Activated CD4-positive, alpha-beta T cell treated with anti-CD3 and anti-CD28 coated beads, Interleukin-2, amount 10 ng/mL, durations not matched to agents 24 days and 14 days (primary cell): ENCODE data around the gene SPAG17. TPM values are rescaled to one million over a fixed set of nuclear protein-coding genes. Genes with fewer than 3 reads are reported as not detected.
A peak's percentile ranks its signal among the peaks of the same experiment; 100 is the strongest.

ENCODE experiments used
- DNase-seq: peaks from one replicate; pipeline ENCODE4 v3.0.0; 2022
- H3K27ac Mint-ChIP-seq: one replicate; pipeline ENCODE4 v1.8.0; 2022; ENCODE audit warnings: mild to moderate bottlenecking, mixed read lengths
- H3K27me3 Mint-ChIP-seq: one replicate; pipeline ENCODE4 v1.8.0; 2022; ENCODE audit warnings: mixed read lengths
- H3K36me3 Mint-ChIP-seq: one replicate; pipeline ENCODE4 v1.8.0; 2022; ENCODE audit warnings: low read depth, mild to moderate bottlenecking, mixed read lengths
- H3K4me1 Mint-ChIP-seq: one replicate; pipeline ENCODE4 v1.8.0; 2021; ENCODE audit warnings: mixed read lengths
- H3K4me3 Mint-ChIP-seq: one replicate; pipeline ENCODE4 v1.8.0; 2022; ENCODE audit warnings: mild to moderate bottlenecking, moderate library complexity, mixed read lengths
- H3K9me3 Mint-ChIP-seq: one replicate; pipeline ENCODE4 v1.8.0; 2021; ENCODE audit warnings: mixed read lengths
- intact Hi-C: fragments of 100-400 bp; cut with micrococcal nuclease; formaldehyde crosslinking; loops from one replicate; pipeline ENCODE4 v1.15.1; 2023
- total RNA-seq: library from RNA; stranded (reverse); gene quantifications from 2 replicates; pipeline ENCODE4 v1.2.3, GENCODE V29; 2022

SPAG17 gene
- total RNA-seq, 1 donor from 2014 or later = not detected

DNA sequence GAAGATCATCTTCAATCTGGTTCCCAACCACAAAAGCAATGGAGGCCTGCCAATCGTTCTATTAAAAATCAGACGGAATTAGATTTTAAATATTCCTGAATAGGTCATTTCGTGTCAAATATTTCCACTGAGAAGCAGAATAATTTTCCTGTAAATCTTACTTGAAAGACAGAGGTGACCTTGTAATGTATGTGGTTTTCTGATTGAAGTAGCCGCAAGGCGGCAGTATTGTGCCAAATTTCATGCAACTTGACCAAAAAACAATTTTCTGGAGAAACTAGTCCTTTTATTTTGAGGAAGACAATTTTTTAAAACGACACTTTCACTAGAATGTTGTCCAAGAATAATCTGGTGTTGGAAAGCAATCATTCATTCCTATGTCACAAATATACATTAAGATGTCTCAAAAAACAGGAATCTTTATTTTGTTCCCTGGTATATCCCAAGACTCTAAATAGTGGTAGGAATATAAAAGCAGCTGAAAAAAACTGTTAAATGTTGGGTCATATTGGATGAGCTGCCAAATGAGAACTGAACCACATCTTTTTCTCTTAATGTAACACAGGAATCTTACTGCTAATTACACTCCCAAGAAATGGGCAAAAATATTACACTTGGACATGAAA lies 33.6 kb downstream of the SPAG17 start:
- Mint-ChIP-seq H3K27me3 (no peaks in the 10 kb centered on the region), H3K4me3 (no peak overlapping the region), H3K9me3 (no peaks in the 10 kb centered on the region), H3K27ac (no peak overlapping the region), H3K4me1 (no peaks in the 10 kb centered on the region), H3K36me3 (no peaks in the 10 kb centered on the region)
- peak; percentile 75 for DNase-seq
- intact Hi-C loops = no loop called here

DNA sequence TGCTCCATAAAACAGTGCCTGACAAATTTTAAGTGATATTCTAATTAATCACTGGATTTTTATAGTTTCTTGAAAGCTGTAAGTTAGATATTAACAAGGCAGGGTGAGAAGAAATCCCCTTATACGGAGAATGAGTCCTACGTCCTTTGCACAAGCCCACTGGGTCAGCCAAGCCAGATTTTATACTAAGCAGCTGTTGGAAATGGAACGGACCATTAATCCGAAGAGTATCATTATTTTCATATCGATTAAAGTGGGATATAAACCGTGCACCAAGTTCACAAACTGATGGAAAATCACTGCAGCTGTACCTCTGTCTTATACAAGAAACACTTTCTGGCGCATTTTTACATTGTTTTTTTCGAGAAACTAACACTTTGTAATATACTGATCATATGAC lies 35.2 kb downstream of the SPAG17 start:
- no peak overlapping the region for H3K4me3 Mint-ChIP-seq
- DNase-seq = no peak
- H3K27ac Mint-ChIP-seq = no peak overlapping the region
- H3K4me1 Mint-ChIP-seq = no peaks in the 10 kb centered on the region
- H3K9me3 Mint-ChIP-seq = no peaks in the 10 kb centered on the region
- intact Hi-C loops = no loop called here
- H3K27me3 Mint-ChIP-seq = no peaks in the 10 kb centered on the region
- no peaks in the 10 kb centered on the region for H3K36me3 Mint-ChIP-seq

DNA sequence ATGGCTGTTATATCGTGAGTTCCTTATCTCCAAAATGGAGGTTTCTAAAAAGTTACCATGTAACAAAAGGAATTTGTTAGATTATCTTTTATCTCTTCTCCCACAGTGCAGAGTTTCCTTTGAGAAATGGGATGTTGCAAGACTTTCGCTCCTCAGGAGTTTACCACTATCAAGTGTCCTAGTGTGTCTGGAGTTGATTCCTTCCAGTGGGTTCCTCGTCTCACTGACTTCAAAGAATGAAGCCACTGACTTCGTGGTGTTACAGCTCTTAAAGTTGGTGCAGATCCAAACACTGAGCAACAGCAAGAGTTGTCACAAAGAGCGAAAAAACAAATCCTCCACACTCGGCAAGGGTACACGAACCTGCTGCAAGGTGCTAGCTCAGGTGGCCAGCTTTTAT lies 37.0 kb downstream of the SPAG17 start:
- DNase-seq = no peak
- no peaks in the 10 kb centered on the region for H3K36me3 Mint-ChIP-seq
- intact Hi-C loops = no loop called here
- H3K4me3 Mint-ChIP-seq = no peak overlapping the region
- no peaks in the 10 kb centered on the region for H3K9me3 Mint-ChIP-seq
- no peak overlapping the region for H3K27ac Mint-ChIP-seq
- H3K4me1 Mint-ChIP-seq = no peaks in the 10 kb centered on the region
- peaks cover under 1% of the 10 kb centered on the region for H3K27me3 Mint-ChIP-seq

- intact Hi-C loops = no loop called here
These were observed 37.5 kb downstream of the SPAG17 start for GRCh38 chr1:118147522-118147921.

GRCh38 chr1:118145721-118146120 lies 39.3 kb downstream of the SPAG17 start:
- Mint-ChIP-seq H3K27me3 (peaks cover 3% of the 10 kb centered on the region), H3K4me3 (no peak overlapping the region), H3K4me1 (no peaks in the 10 kb centered on the region), H3K9me3 (no peaks in the 10 kb centered on the region), H3K36me3 (no peaks in the 10 kb centered on the region), H3K27ac (no peak overlapping the region)
- no peak for DNase-seq
- intact Hi-C loops = no loop called here

More at GRCh38 chr1:118147522-118147921, 37.5 kb downstream of the SPAG17 start:
- H3K27me3 Mint-ChIP-seq = peaks cover 3% of the 10 kb centered on the region
- no peak overlapping the region for H3K4me3 Mint-ChIP-seq
- H3K4me1 Mint-ChIP-seq = no peaks in the 10 kb centered on the region
- no peaks in the 10 kb centered on the region for H3K9me3 Mint-ChIP-seq
- H3K27ac Mint-ChIP-seq = no peak overlapping the region
- no peaks in the 10 kb centered on the region for H3K36me3 Mint-ChIP-seq
- DNase-seq = no peak

GRCh38 chr1:118144684-118145083 lies 40.3 kb downstream of the SPAG17 start:
- Mint-ChIP-seq H3K4me1 (no peaks in the 10 kb centered on the region), H3K4me3 (no peak overlapping the region), H3K27ac (no peak overlapping the region), H3K36me3 (no peaks in the 10 kb centered on the region), H3K27me3 (peaks cover 4% of the 10 kb centered on the region), H3K9me3 (no peaks in the 10 kb centered on the region)
- intact Hi-C loops = no loop called here
- no peak for DNase-seq

DNA sequence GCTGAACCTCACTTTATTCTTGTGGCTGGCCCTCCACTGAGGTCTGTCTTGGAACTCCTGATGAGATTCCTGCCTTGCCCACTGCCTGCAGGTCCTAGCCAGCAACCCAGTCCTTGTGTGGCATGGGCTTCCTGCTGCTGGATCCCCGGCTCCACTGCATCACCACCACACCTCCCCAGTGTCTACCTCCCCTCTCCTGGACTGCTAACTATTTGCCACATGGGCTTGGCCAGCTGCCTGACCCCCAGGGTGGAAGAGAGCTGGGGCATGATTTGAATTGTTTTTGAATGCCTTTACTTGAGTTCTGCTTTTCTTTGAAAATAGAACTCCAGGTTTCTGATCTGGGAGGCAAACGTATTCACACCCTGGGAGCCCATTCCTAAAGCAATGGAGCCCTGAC lies 41.2 kb downstream of the SPAG17 start:
- H3K36me3 Mint-ChIP-seq = no peaks in the 10 kb centered on the region
- no peak overlapping the region for H3K4me3 Mint-ChIP-seq
- no peaks in the 10 kb centered on the region for H3K9me3 Mint-ChIP-seq
- no peaks in the 10 kb centered on the region for H3K4me1 Mint-ChIP-seq
- intact Hi-C loops = no loop called here
- H3K27ac Mint-ChIP-seq = no peak overlapping the region
- H3K27me3 Mint-ChIP-seq = peaks cover 8% of the 10 kb centered on the region
- no peak for DNase-seq

GRCh38 chr1:118143121-118143520 lies 41.9 kb downstream of the SPAG17 start:
- peaks cover 8% of the 10 kb centered on the region for H3K27me3 Mint-ChIP-seq
- H3K4me1 Mint-ChIP-seq = no peaks in the 10 kb centered on the region
- no peaks in the 10 kb centered on the region for H3K36me3 Mint-ChIP-seq
- H3K9me3 Mint-ChIP-seq = no peaks in the 10 kb centered on the region
- no peak overlapping the region for H3K4me3 Mint-ChIP-seq
- no peak for DNase-seq
- intact Hi-C loops = no loop called here
- H3K27ac Mint-ChIP-seq = no peak overlapping the region

DNA sequence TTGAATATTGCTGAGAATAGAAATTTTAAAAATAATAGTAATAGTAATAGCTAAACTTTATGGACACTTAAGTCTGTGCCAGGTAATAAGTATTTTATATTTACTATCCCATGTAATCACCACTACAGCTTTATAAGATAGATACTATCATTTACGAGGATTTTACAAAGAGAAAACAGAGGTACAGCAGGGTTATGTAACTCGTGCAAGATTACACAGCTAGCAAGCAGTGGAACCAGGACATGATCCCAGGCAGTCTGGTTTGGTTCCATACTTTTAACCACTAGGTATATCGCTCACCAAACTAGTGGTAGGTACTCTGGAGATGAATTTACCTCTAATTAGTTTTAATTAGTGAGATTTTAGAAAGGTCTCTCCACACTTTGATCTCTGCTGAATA lies 42.5 kb downstream of the SPAG17 start:
- Mint-ChIP-seq H3K4me1 (no peaks in the 10 kb centered on the region), H3K27ac (no peak overlapping the region), H3K9me3 (no peaks in the 10 kb centered on the region), H3K4me3 (no peak overlapping the region), H3K36me3 (no peaks in the 10 kb centered on the region), H3K27me3 (peaks cover 11% of the 10 kb centered on the region)
- no peak for DNase-seq
- intact Hi-C loops = no loop called here

DNA sequence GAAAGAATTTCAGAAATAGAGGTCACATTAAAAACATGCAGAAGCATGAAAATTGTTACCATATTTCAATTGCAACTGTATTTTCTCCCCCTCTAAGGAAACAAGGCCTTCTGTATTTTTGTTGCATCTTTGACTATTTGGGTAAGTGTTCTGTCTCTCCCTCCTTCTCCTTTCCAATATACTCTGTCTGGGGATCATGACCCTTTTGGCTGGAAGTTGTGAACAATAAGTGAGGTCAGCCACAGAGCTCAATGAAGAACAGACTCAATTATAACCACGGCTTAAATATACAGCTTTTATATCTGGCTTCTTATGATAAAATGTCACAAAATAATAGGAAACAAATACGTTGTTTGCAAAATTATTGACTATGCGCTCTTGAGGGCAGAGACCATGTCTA lies 47.1 kb downstream of the SPAG17 start:
- no peaks in the 10 kb centered on the region for H3K9me3 Mint-ChIP-seq
- intact Hi-C loops = loop anchor here (5.0 kb wide), 1 partner anchor 1509 kb away; the partner anchor contains the start of gene ZNF697
- peaks cover 6% of the 10 kb centered on the region for H3K4me1 Mint-ChIP-seq
- no peak for DNase-seq
- no peaks in the 10 kb centered on the region for H3K36me3 Mint-ChIP-seq
- no peak overlapping the region for H3K4me3 Mint-ChIP-seq
- peaks cover 19% of the 10 kb centered on the region for H3K27me3 Mint-ChIP-seq
- no peak overlapping the region for H3K27ac Mint-ChIP-seq

DNA sequence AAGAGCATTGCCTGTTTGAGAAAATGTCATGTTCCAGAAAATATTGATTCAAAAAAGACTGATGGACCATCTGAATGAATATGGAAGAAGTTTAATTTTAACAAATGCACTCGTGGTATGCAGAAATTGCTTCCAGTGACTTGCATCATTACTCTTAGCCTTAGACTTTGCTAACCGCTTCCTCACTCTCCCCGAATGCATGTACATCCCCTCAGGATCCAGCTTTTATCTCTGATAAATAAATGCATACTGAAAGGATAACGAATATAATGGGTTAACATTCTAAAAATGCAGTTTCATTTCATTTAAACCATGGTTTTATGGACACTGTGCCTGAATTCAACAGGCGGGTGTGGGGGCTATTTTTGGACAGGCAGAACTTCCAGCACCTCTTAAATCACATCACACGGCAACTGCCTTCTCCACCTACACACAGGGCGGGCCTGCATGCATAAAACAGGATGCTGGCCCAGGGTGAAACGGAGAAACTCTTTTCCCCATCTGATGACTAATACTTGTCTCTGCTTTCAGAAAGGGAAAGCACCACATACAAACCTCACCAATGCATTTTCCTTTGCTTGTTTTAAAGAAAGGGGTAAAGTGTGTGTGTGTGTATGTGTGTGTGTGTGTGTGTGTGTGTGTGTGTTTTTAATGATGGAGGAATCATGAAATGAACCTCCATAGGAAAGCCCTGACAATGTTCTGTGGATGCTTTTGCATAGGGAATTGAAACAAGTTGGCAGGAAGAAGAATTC lies 48.7 kb downstream of the SPAG17 start:
- DNase-seq = peak; percentile 73
- Mint-ChIP-seq H3K9me3 (no peaks in the 10 kb centered on the region), H3K4me3 (no peak overlapping the region), H3K27me3 (peaks cover 18% of the 10 kb centered on the region), H3K27ac (no peak overlapping the region), H3K4me1 (peaks cover 6% of the 10 kb centered on the region), H3K36me3 (no peaks in the 10 kb centered on the region)
- intact Hi-C loops = loop anchor here (5.0 kb wide), 1 partner anchor 1511 kb away; the partner anchor contains the start of gene ZNF697

DNA sequence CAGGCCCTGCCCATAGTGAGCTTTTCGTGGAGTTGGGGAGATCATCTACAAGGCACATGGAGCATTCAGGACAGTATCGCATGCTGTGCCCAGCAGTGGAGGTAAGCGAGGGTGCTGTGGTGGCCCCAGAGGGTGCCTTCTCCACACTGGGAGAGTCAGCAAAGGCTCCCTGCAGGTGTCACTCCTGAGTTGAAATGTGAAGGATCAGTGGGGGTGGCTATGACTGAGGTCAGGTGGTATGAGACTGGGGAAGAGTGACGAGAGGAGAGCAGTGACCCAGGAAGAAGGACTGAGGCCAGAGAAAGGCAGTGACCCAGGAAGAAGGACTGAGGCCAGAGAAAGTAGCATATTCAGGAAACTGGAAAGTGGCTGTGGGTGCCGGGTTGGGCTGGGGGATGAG lies 53.0 kb downstream of the SPAG17 start:
- H3K27me3 Mint-ChIP-seq = peaks cover 9% of the 10 kb centered on the region
- no peaks in the 10 kb centered on the region for H3K36me3 Mint-ChIP-seq
- no peak overlapping the region for H3K27ac Mint-ChIP-seq
- H3K9me3 Mint-ChIP-seq = no peaks in the 10 kb centered on the region
- intact Hi-C loops = no loop called here
- peaks cover 6% of the 10 kb centered on the region for H3K4me1 Mint-ChIP-seq
- H3K4me3 Mint-ChIP-seq = no peak overlapping the region
- no peak for DNase-seq

DNA sequence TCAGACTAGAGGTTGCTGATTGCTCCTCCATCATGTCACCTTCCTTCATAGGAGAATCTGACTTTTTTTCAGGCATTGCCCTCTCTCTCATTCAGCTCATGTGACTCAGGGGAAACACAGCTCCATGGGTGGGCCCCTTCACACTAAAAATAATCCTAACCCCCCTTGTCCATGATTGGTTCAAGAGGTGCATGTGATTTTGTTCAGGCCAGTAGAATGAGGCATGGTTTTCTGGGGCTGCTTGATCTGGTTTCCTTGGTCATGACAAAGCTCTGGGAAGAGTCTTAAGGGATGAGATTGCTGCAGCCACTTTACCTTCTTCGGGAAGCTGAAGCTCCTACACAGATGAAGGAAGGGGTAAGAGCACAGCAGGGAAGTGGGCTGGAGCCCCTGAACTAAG lies 56.3 kb downstream of the SPAG17 start:
- Mint-ChIP-seq H3K9me3 (peaks cover 4% of the 10 kb centered on the region), H3K4me3 (no peak overlapping the region), H3K27me3 (no peaks in the 10 kb centered on the region), H3K27ac (no peak overlapping the region), H3K36me3 (no peaks in the 10 kb centered on the region), H3K4me1 (no peaks in the 10 kb centered on the region)
- DNase-seq = no peak
- intact Hi-C loops = no loop called here

DNA sequence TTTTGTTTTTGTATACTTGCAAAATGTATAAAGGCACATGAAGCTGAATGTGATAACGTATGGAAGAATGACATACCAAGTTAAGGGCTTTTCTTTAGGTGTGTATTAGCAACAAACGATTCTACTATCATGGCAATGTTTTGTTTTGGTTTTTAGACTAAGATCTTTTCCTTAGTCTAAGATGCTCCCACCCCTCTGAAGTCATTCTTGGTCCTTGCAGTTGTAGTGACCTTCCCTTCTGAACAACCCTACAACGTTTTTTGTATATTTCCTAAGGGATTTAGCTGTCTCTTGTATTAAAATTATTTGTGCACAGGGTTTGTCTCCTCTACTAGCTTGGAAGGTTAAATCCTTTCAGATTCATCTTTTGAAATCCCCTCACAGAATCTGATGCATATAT lies 61.0 kb downstream of the SPAG17 start:
- peaks cover 4% of the 10 kb centered on the region for H3K9me3 Mint-ChIP-seq
- intact Hi-C loops = no loop called here
- no peaks in the 10 kb centered on the region for H3K27me3 Mint-ChIP-seq
- H3K36me3 Mint-ChIP-seq = no peaks in the 10 kb centered on the region
- no peak overlapping the region for H3K27ac Mint-ChIP-seq
- DNase-seq = no peak
- no peak overlapping the region for H3K4me3 Mint-ChIP-seq
- H3K4me1 Mint-ChIP-seq = no peaks in the 10 kb centered on the region
